GM18511 (cell line): ENCODE data around the gene LONRF2.

ENCODE experiments used
- ATAC-seq: cut with Tn5 transposase; IDR thresholded peaks from one replicate; pipeline ENCODE4 v1.9.1; 2021; ENCODE audit warnings: mild to moderate bottlenecking, moderate library complexity; ENCODE audit not compliant: unreplicated experiment

Gene LONRF2

GRCh38 chr2:100301881-100302584 lies 20.3 kb downstream of the LONRF2 start:
- no peak for ATAC-seq

DNA sequence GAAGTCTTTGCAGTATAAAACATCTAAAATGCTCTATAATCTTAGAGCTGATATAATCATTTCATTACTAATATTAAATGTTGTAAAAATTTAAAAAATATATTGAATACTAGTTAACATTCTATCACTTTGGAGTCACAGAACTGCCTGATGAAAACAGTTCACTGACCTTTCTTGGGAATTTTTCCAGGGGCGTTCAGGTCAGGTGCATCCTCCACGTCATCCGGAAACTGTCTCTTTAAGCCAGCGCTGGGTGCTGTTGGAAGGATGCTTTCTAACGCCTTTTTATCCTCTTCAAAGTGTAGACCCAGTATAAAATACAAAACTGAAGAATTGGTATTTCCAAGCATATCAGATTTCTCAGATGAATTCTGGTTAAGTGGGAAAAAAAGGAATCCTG lies 22.8 kb downstream of the LONRF2 start:
- ATAC-seq, result no peak

GRCh38 chr2:100297511-100297910 lies 24.8 kb downstream of the LONRF2 start:
- no peak for ATAC-seq

DNA sequence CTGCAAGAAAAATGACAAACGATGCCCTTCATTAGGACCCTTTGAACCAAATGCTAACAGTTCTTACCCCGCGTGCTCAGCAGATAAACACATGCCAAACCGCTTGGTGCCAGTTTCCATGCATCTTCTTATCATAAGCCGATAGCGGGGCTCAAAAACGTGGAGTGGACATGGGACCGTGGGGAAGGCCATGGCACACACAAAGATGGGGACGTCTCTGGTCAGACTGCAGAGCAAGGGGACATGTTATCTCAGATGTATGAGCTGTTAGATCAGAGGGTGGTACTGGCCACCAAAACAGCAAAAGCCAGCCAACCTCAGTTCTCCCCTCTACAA lies 28.2 kb downstream of the LONRF2 start:
- ATAC-seq, result no peak

GRCh38 chr2:100293341-100294161 lies 28.8 kb downstream of the LONRF2 start:
- no peak for ATAC-seq

DNA sequence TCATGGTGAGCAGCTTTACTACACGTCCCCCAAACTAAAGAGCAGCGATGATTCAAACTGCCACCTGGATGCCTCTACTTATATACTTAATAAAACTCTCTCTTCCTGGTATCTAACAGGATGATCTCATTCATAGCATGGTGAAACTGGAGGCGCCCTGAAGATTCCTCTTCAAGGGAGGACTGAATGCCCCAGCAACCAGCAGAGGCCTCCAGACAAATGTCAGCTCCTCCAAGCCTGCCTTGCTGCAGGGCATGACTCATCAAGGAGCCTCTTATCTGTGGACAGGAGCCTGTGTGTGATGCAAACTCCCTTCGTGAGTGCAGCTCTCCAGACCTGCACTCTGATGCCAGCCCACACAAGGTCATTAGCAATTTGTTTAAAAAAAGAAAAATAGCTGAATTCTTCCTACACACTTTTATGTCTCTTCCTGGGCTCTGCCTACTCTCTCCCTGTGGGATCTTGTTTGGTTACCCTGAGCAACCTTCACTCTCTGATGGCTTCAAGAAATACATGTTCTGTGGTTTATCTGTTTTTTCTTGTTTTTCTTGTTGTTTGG lies 30.2 kb downstream of the LONRF2 start:
- no peak for ATAC-seq

DNA sequence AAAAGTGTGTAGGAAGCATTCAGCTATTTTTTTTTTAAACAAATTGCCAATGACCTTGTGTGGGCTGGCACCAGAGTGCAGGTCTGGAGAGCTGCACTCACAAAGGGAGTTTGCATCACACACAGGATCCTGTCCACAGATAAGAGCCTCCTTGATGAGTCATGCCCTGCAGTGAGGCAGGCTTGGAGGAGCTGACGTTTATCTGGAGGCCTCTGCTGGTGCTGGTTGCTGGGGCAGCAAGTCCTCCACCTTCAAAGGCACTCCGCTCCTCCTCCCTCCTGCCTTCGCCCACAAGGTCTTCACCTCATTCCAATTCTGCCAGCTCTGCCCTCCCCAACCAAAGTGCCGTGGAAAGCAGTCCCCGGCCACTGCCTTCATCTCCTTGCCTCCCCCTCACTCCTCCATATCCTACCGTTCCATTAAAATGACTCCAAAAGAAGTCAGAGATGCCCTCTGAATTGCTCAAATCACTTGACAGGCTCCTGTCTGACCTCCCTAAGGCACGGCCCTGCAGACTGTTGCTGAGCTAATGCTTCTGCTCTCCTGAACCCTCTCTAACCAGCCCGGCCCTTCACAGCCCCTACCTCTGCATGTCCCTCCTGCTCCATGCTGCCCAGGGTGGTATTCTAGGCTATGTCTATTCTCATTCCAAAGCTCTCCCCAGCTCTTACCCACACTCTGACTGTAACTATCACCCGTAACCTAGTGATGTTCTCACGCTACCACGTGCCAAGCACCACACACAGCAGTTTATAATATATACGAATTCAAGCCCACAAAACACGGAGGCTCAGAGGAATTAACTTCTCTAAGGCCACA lies 30.9 kb downstream of the LONRF2 start:
- ATAC-seq, result no peak

- ATAC-seq, result no peak
Observed at GRCh38 chr2:100290718-100291151, 31.6 kb downstream of the LONRF2 start.

DNA sequence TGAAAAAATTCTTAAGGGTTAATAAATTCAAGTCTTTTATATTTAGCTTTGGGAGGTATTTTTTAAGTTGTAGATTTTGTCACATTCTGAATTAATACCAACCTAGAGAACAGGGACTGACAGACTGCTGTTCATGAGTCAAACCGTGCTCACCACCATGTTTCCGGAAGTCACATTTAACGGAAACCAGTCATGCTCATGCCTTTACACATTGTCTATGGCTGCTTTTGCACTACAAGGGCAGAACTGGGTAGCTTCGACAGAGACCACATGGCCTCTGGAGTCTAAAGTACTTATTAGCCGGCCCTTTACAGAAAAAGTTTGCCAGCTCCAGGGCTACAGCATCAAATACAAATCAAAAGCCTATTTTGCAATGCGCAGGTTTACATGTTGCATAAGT lies 33.3 kb downstream of the LONRF2 start:
- ATAC-seq, result no peak

- no peak for ATAC-seq
Observed at GRCh38 chr2:100286318-100286717, 36.0 kb downstream of the LONRF2 start.

- no peak for ATAC-seq
Observed at GRCh38 chr2:100285691-100286090, 36.6 kb downstream of the LONRF2 start.

GRCh38 chr2:100285011-100285410 lies 37.3 kb downstream of the LONRF2 start:
- ATAC-seq, result no peak

DNA sequence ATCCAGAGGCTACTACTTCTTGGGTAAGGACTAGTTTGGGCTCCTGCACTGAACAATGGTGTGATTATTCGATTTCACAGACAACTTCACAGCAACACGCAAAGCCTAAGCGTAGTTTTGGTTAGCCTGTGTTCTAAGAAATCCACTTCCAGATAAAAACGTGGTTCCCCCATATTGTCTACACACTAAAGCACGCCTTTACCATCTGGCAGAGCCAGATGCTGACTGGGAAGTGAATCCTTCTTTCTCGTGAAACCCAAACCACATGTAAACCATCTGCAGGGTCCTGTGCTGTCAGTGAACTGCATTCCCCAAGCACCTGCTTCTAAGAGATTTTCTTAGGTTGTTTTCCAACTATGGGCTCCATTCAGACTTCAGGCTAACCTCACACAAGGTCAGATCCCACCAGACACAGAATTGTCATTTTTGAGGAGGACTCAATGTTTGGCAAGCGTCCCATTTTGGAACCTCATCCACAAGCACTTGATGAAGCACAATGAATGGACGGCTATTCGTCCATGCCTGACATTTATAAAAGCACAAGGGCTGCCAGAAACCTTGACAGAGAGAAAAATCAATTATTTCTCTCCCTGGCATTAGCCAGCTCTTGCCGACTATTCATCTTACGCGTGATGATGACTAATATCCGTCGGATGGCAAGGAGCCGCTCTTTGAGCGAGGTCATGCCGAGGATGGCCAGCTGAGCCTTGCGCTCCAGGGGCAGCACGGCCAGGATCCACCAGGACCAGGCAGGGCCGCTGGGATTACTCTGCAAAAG lies 38.4 kb downstream of the LONRF2 start:
- ATAC-seq, result no peak

- no peak for ATAC-seq
Observed at GRCh38 chr2:100281521-100282438, 40.5 kb downstream of the LONRF2 start.

- ATAC-seq, result no peak
Observed at GRCh38 chr2:100279586-100280534, 42.4 kb downstream of the LONRF2 start.

DNA sequence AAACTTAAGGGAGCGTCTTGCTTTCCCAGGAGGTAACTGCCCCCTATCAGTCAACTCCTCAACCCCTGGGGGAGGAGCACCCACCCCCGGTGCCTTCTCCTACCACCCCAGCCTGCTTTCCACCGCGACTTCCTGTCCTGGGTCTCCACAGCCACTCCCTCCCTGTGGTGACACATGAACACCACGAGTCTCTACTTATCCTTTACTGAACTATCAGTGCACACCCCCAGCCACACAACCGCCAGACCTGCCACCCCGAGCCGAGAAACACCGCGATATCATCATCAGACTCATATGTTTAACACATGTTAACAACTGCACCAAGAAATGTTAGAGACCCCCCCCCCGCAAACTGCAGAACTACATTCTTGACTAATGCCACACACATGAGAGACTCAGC lies 43.3 kb downstream of the LONRF2 start:
- no peak for ATAC-seq

GRCh38 chr2:100278501-100278900 lies 43.8 kb downstream of the LONRF2 start:
- no peak for ATAC-seq

DNA sequence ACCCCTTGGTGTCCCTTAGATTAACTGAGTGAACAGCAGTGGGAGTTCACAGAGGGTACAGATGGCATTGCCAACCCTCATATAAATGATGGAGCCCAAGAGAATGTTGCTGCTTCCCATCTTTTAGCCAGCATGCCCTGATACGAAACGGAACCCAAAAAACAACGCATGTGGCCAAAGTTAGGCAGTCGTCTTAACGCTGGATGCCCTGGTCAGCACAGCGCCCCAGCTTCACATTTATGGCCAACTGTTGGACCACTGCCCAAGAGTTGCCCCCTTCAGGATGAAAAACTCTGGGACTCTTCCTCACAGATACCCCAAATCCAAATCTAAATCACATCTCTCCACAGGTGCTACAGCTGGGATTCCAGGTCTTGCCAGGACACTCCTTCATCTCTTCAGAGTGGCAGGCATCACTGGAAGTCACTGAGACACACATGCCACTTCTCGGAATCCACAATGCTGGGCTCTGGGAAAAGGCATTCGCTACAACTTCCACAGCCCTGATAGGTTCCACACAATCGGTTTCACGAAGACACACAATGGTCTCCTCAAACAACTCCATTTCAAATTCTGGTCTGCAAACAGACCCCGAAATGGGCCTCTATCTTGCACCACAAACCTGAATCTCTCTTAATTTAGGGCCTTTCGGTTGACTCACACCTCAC lies 44.6 kb downstream of the LONRF2 start:
- no peak for ATAC-seq
